Testis (tissue), 2 donors: ENCODE results near the gene CHRNA10.
"Not testable (repeated sequence)": the region's sequence is repeated elsewhere in the genome, so short reads cannot be mapped to it uniquely, and the experiment has no call there.

Experiments used
- POLR2A ChIP-seq: fragments of 450-650 bp; IDR thresholded peaks from one replicate; pipeline ENCODE4 v1.6.1; 2017; ENCODE audit warnings: antibody characterized with exemption, mild to moderate bottlenecking, moderate library complexity
- TF ChIP-seq, protein P1 (sequence below), 3 experiments: fragments of 450-650 bp in 2 of 3; fragments of 200-600 bp in 1 of 3; sonication (generic) in 1 of 3; IDR thresholded peaks; one replicate each; pipeline ENCODE4 v1.5.1; 2016 to 2019; ENCODE audit warnings: antibody characterized with exemption in 3 of 3, mild to moderate bottlenecking in 2 of 3, moderate library complexity in 1 of 3

DNA sequence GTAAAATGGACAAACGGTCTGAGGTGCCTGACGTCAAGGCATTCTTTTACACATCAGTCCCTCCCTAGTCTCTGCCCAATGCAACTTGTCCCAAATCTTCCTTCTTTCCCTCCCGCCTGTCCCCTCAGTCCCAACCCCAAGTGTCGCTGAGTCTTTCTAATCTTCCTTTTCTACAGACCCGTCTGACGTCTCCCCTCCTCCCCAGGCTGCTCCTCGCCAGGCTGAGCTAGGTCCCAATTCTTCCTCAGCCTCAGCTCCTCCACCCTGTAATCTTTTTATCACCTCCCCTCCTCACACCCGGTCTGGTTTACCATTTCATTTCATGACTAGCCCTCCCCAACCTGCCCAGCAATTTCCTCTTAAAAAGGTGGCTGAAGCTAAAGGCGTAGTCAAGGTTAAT, 21.8 kb downstream of the CHRNA10 start:
- TF ChIP-seq, protein P1, sequence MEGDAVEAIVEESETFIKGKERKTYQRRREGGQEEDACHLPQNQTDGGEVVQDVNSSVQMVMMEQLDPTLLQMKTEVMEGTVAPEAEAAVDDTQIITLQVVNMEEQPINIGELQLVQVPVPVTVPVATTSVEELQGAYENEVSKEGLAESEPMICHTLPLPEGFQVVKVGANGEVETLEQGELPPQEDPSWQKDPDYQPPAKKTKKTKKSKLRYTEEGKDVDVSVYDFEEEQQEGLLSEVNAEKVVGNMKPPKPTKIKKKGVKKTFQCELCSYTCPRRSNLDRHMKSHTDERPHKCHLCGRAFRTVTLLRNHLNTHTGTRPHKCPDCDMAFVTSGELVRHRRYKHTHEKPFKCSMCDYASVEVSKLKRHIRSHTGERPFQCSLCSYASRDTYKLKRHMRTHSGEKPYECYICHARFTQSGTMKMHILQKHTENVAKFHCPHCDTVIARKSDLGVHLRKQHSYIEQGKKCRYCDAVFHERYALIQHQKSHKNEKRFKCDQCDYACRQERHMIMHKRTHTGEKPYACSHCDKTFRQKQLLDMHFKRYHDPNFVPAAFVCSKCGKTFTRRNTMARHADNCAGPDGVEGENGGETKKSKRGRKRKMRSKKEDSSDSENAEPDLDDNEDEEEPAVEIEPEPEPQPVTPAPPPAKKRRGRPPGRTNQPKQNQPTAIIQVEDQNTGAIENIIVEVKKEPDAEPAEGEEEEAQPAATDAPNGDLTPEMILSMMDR (IDR thresholded peaks at IDR 0.05): not testable (repeated sequence)
- not testable (repeated sequence) for TF ChIP-seq POLR2A
